ENCODE data around the gene BABAM2. TPM values are rescaled to one million over a fixed set of nuclear protein-coding genes. Genes with fewer than 3 reads are reported as not detected.

The BABAM2 gene
- total and polyA plus RNA-seq, 2 of the 4 experiments (the other 2 are of a cell fraction), result 20.9 to 23.1 TPM

DNA sequence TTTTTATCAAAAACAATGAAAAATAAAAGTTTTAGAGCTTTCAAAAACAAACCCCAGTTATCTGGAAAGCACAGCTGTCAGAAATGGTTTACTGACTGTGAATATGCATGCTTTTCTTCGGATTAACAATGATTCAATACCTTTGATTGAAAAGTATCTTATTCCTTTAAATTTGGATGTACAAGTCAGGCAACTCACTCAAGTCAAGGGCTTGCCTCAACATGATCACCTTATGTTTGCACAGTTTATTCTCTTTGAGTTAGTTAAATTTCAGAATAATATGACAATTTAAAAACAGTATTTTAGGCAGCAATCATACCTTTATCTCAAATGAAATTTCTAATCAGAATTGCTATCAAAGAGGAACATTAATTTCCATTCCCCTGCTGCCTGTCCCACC, 393.3 kb downstream of the BABAM2 start:
- BruUV-seq (replicated peaks), result no TSS peak
- no peak overlapping the region for H4K8ac ChIP-seq (ENCODE audit: low read depth in 2 of 2, low read length in 2 of 2)
- TF ChIP-seq SMC3 (IDR thresholded peaks at IDR 0.05; ENCODE audit: low read depth, low read length), result no peak
- H2BK20ac ChIP-seq (ENCODE audit: low read depth, low read length), result no peak overlapping the region
- no peaks in the 10 kb centered on the region for H3K27me3 ChIP-seq (ENCODE audit: control insufficient read depth, insufficient read depth, low read length)
- no peak overlapping the region for H2AFZ ChIP-seq (replicated peaks; ENCODE audit: low read length, poor library complexity)
- no peak overlapping the region for H2BK5ac ChIP-seq (ENCODE audit: low read depth, low read length, poor library complexity, severe bottlenecking)
- H3K9ac ChIP-seq (ENCODE audit: low read depth, low read length), result no peak overlapping the region
- H2AK5ac ChIP-seq (ENCODE audit: low read depth, low read length), result no peak overlapping the region; the same call in 1 of the 2 replicates
- peaks cover 17% of the 10 kb centered on the region for H3K9me1 ChIP-seq (ENCODE audit: insufficient read depth, low read length)
- no peaks in the 10 kb centered on the region for H4K20me1 ChIP-seq (ENCODE audit: insufficient read depth, low read length)
- H3K27ac ChIP-seq (ENCODE audit: insufficient read depth, low read length), result no peak overlapping the region
- H3K79me1 ChIP-seq (ENCODE audit: low read depth in 1 of 2, low read length in 2 of 2), result peaks cover 0 to 10% of the 10 kb centered on the region in 2 experiments; a peak in 1 of 4 replicates
- dilution Hi-C loops (cut with HindIII; ENCODE audit: low sequenced_read_pairs, unreplicated experiment) (no loop called here), in situ Hi-C loops (cut with MboI; ENCODE audit: low sequenced_read_pairs) (no loop called here), intact Hi-C loops (cut with micrococcal nuclease) (no loop called here)
- H3K14ac ChIP-seq (replicated peaks; ENCODE audit: low read depth, low read length), result no peak overlapping the region
- no CpG with 5 or more reads among the region's 1 CpG for WGBS, 2 experiments (ENCODE audit: extremely low coverage in 2 of 2, insufficient read length in 1 of 2)
- H2BK15ac ChIP-seq (ENCODE audit: low read depth, low read length), result no peak overlapping the region
- no peak for ATAC-seq (ENCODE audit: low read depth)
- H3K9me3 ChIP-seq (ENCODE audit: control insufficient read depth, insufficient read depth, low read length), result no peaks in the 10 kb centered on the region
- H3K4me3 ChIP-seq (ENCODE audit: insufficient read depth, low read depth, low read length), result no peak overlapping the region
- H3K18ac ChIP-seq (ENCODE audit: low read depth, low read length), result no peak overlapping the region
- H2AK9ac ChIP-seq (replicated peaks; ENCODE audit: low read depth, low read length, poor library complexity), result no peak overlapping the region
- H3K36me3 ChIP-seq (ENCODE audit: control insufficient read depth, insufficient read depth, low read length), result no peaks in the 10 kb centered on the region
- H3K4me1 ChIP-seq (ENCODE audit: control insufficient read depth, insufficient read depth, low read length), result peaks cover 13% of the 10 kb centered on the region
- H4K5ac ChIP-seq (ENCODE audit: low read depth, low read length), result no peak overlapping the region
- no peak overlapping the region for H2BK120ac ChIP-seq (ENCODE audit: low read depth, low read length)
- POLR2A ChIA-PET (ENCODE audit: unreplicated experiment), result no interaction called here
- CTCF ChIA-PET, result no interaction called here
- no peak overlapping the region for H3K4ac ChIP-seq (ENCODE audit: low read depth, low read length)
- no peak overlapping the region for H4K91ac ChIP-seq (ENCODE audit: insufficient read depth, low read depth, low read length)
- no peak overlapping the region for H3K4me2 ChIP-seq (ENCODE audit: low read depth, low read length)
- H3K56ac ChIP-seq (ENCODE audit: extremely low read depth, insufficient read depth, low read length), result no peak overlapping the region
- DNase-seq, result no peak
- no peak overlapping the region for H3K23ac ChIP-seq (ENCODE audit: low read depth, low read length)
